Measurements from ENCODE around the gene IL20.

IL20 gene

GRCh38 chr1:206856674-206857464 is 8.6 kb upstream of the IL20 start:
- no peak overlapping the region for H4K8ac ChIP-seq (ENCODE audit: low read depth, low read length)
- H3K4ac ChIP-seq (ENCODE audit: low read length) = no peak overlapping the region
- H2BK120ac ChIP-seq (ENCODE audit: low read depth, low read length) = no peak overlapping the region
- H3K23ac ChIP-seq (ENCODE audit: low read depth, low read length, poor library complexity) = no peak overlapping the region
- H3K9me3 ChIP-seq (replicated peaks in 1 of 2; ENCODE audit: control insufficient read depth in 2 of 2, insufficient read depth in 1 of 2, low read depth in 1 of 2, low read length in 2 of 2) = no peaks in the 10 kb centered on the region
- H2AFZ ChIP-seq (ENCODE audit: low read length) = no peak overlapping the region
- H3K14ac ChIP-seq (ENCODE audit: low read length) = no peak overlapping the region
- no peak overlapping the region for H3K27ac ChIP-seq (replicated peaks; ENCODE audit: low read length)
- H3K79me1 ChIP-seq (ENCODE audit: low read depth, low read length) = no peaks in the 10 kb centered on the region
- H2BK5ac ChIP-seq (ENCODE audit: low read length) = no peak overlapping the region
- no peak overlapping the region for H2BK15ac ChIP-seq (ENCODE audit: low read length)
- H3K4me3 ChIP-seq (ENCODE audit: low read length in 2 of 2) = no peak overlapping the region
- no peak overlapping the region for H3K4me2 ChIP-seq (ENCODE audit: insufficient read depth, low read length, poor library complexity, severe bottlenecking)
- H3K27me3 ChIP-seq (ENCODE audit: control insufficient read depth in 3 of 3, insufficient read depth in 3 of 3, low read depth in 1 of 3, low read length in 3 of 3) = peaks cover 0 to 8% (median 0%) of the 10 kb centered on the region in 3 experiments
- no peak overlapping the region for H3K9ac ChIP-seq (ENCODE audit: low read depth, low read length, poor library complexity)
- no peaks in the 10 kb centered on the region for H3K4me1 ChIP-seq (ENCODE audit: control insufficient read depth in 2 of 2, insufficient read depth in 1 of 2, low read depth in 1 of 2, low read length in 2 of 2)
- no peaks in the 10 kb centered on the region for H3K36me3 ChIP-seq (replicated peaks in 1 of 2; ENCODE audit: control insufficient read depth in 2 of 2, insufficient read depth in 2 of 2, low read length in 2 of 2)
- H3K18ac ChIP-seq (ENCODE audit: low read length) = no peak overlapping the region
- H2BK12ac ChIP-seq (ENCODE audit: low read length) = no peak overlapping the region
- DNase-seq (ENCODE audit: low spot score) = no peak
- WGBS, 2 donors (ENCODE audit: extremely low coverage in 2 of 2, insufficient read length in 2 of 2, insufficient replicate concordance in 1 of 2) = no CpG with 5 or more reads among the region's 5 CpGs
- H2AK5ac ChIP-seq (ENCODE audit: low read depth, low read length) = no peak overlapping the region
- H4K91ac ChIP-seq (ENCODE audit: low read depth, low read length, poor library complexity) = no peak overlapping the region

DNA sequence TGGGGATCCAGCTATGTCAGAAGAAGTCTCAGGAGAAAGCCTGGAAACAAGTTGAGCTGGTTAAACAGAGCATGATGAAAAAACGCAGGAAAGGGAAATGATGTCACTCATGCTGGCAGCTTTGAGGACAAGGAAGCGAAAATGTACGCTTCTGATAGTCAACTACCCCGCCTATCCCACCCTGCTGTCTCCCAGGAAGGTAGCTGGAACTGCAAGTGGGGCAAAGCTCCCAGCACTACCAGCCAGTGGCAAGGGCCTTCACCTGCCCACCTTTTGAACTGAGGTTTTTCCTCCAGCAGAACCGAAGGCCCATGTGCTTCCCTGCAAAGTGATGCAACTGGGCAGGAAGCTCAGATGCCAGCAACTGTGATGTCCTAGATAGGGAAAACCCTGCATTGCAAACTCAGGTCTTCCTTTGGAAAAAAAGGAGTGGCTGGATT is 6.3 kb upstream of the IL20 start:
- H3K18ac ChIP-seq (ENCODE audit: low read length) = no peak overlapping the region
- no peaks in the 10 kb centered on the region for H3K36me3 ChIP-seq (replicated peaks in 1 of 2; ENCODE audit: control insufficient read depth in 2 of 2, insufficient read depth in 2 of 2, low read length in 2 of 2)
- H2BK5ac ChIP-seq (ENCODE audit: low read length) = no peak overlapping the region
- H4K91ac ChIP-seq (ENCODE audit: low read depth, low read length, poor library complexity) = no peak overlapping the region
- H2BK12ac ChIP-seq (ENCODE audit: low read length) = no peak overlapping the region
- no peaks in the 10 kb centered on the region for H3K79me1 ChIP-seq (ENCODE audit: low read depth, low read length)
- H2AK5ac ChIP-seq (ENCODE audit: low read depth, low read length) = peak overlapping the region; percentile 44
- H3K4me2 ChIP-seq (ENCODE audit: insufficient read depth, low read length, poor library complexity, severe bottlenecking) = no peak overlapping the region
- H3K27ac ChIP-seq (replicated peaks; ENCODE audit: low read length) = no peak overlapping the region
- H4K8ac ChIP-seq (ENCODE audit: low read depth, low read length) = no peak overlapping the region
- H3K23ac ChIP-seq (ENCODE audit: low read depth, low read length, poor library complexity) = no peak overlapping the region
- H3K27me3 ChIP-seq (ENCODE audit: control insufficient read depth in 3 of 3, insufficient read depth in 3 of 3, low read depth in 1 of 3, low read length in 3 of 3) = peaks cover 0 to 8% (median 0%) of the 10 kb centered on the region in 3 experiments
- H3K4me3 ChIP-seq (ENCODE audit: low read length in 2 of 2) = no peak overlapping the region
- H3K9ac ChIP-seq (ENCODE audit: low read depth, low read length, poor library complexity) = no peak overlapping the region
- H3K14ac ChIP-seq (ENCODE audit: low read length) = peak overlapping the region; percentile 76
- peak overlapping the region; percentile 19 for H2AFZ ChIP-seq (ENCODE audit: low read length)
- no peak overlapping the region for H2BK15ac ChIP-seq (ENCODE audit: low read length)
- no peak overlapping the region for H2BK120ac ChIP-seq (ENCODE audit: low read depth, low read length)
- no peak overlapping the region for H3K4ac ChIP-seq (ENCODE audit: low read length)
- no CpG with 5 or more reads among the region's 5 CpGs for WGBS, 2 donors (ENCODE audit: extremely low coverage in 2 of 2, insufficient read length in 2 of 2, insufficient replicate concordance in 1 of 2)
- no peak for DNase-seq (ENCODE audit: low spot score)
- no peaks in the 10 kb centered on the region for H3K4me1 ChIP-seq (ENCODE audit: control insufficient read depth in 2 of 2, insufficient read depth in 1 of 2, low read depth in 1 of 2, low read length in 2 of 2)
- H3K9me3 ChIP-seq (replicated peaks in 1 of 2; ENCODE audit: control insufficient read depth in 2 of 2, insufficient read depth in 1 of 2, low read depth in 1 of 2, low read length in 2 of 2) = no peaks in the 10 kb centered on the region

- Histone ChIP-seq H4K8ac (ENCODE audit: low read depth, low read length) (no peak overlapping the region), H3K9me3 (replicated peaks in 1 of 2; ENCODE audit: control insufficient read depth in 2 of 2, insufficient read depth in 1 of 2, low read depth in 1 of 2, low read length in 2 of 2) (no peaks in the 10 kb centered on the region), H2AK5ac (ENCODE audit: low read depth, low read length) (no peak overlapping the region), H2AFZ (ENCODE audit: low read length) (no peak overlapping the region), H2BK120ac (ENCODE audit: low read depth, low read length) (no peak overlapping the region), H3K27ac (replicated peaks; ENCODE audit: low read length) (no peak overlapping the region), H3K27me3 (ENCODE audit: control insufficient read depth in 3 of 3, insufficient read depth in 3 of 3, low read depth in 1 of 3, low read length in 3 of 3) (peaks cover 0 to 8% (median 0%) of the 10 kb centered on the region in 3 experiments), H2BK12ac (ENCODE audit: low read length) (no peak overlapping the region), H3K79me1 (ENCODE audit: low read depth, low read length) (no peaks in the 10 kb centered on the region), H4K91ac (ENCODE audit: low read depth, low read length, poor library complexity) (no peak overlapping the region), H3K4ac (ENCODE audit: low read length) (no peak overlapping the region), H2BK5ac (ENCODE audit: low read length) (no peak overlapping the region), H3K36me3 (replicated peaks in 1 of 2; ENCODE audit: control insufficient read depth in 2 of 2, insufficient read depth in 2 of 2, low read length in 2 of 2) (no peaks in the 10 kb centered on the region), H3K9ac (ENCODE audit: low read depth, low read length, poor library complexity) (no peak overlapping the region), H3K4me1 (ENCODE audit: control insufficient read depth in 2 of 2, insufficient read depth in 1 of 2, low read depth in 1 of 2, low read length in 2 of 2) (no peaks in the 10 kb centered on the region), H3K4me2 (ENCODE audit: insufficient read depth, low read length, poor library complexity, severe bottlenecking) (no peak overlapping the region), H3K18ac (ENCODE audit: low read length) (no peak overlapping the region), H3K14ac (ENCODE audit: low read length) (no peak overlapping the region), H2BK15ac (ENCODE audit: low read length) (no peak overlapping the region), H3K4me3 (ENCODE audit: low read length in 2 of 2) (no peak overlapping the region), H3K23ac (ENCODE audit: low read depth, low read length, poor library complexity) (no peak overlapping the region)
- DNase-seq (ENCODE audit: low spot score) = no peak
- no CpG with 5 or more reads among the region's 4 CpGs for WGBS, 2 donors (ENCODE audit: extremely low coverage in 2 of 2, insufficient read length in 2 of 2, insufficient replicate concordance in 1 of 2)
Observed at GRCh38 chr1:206860165-206860564, 5.3 kb upstream of the IL20 start.

- no CpG with 5 or more reads among the region's 1 CpG for WGBS, 2 donors (ENCODE audit: extremely low coverage in 2 of 2, insufficient read length in 2 of 2, insufficient replicate concordance in 1 of 2)
- H3K79me1 ChIP-seq (ENCODE audit: low read depth, low read length) = no peaks in the 10 kb centered on the region
- H3K9me3 ChIP-seq (replicated peaks in 1 of 2; ENCODE audit: control insufficient read depth in 2 of 2, insufficient read depth in 1 of 2, low read depth in 1 of 2, low read length in 2 of 2) = no peaks in the 10 kb centered on the region
- no peak overlapping the region for H4K91ac ChIP-seq (ENCODE audit: low read depth, low read length, poor library complexity)
- no peaks in the 10 kb centered on the region for H3K4me1 ChIP-seq (ENCODE audit: control insufficient read depth in 2 of 2, insufficient read depth in 1 of 2, low read depth in 1 of 2, low read length in 2 of 2)
- H3K18ac ChIP-seq (ENCODE audit: low read length) = no peak overlapping the region
- H2BK12ac ChIP-seq (ENCODE audit: low read length) = no peak overlapping the region
- H3K4me3 ChIP-seq (ENCODE audit: low read length in 2 of 2) = no peak overlapping the region
- H4K8ac ChIP-seq (ENCODE audit: low read depth, low read length) = no peak overlapping the region
- H3K23ac ChIP-seq (ENCODE audit: low read depth, low read length, poor library complexity) = no peak overlapping the region
- no peak for DNase-seq (ENCODE audit: low spot score)
- no peak overlapping the region for H2AK5ac ChIP-seq (ENCODE audit: low read depth, low read length)
- H2BK5ac ChIP-seq (ENCODE audit: low read length) = no peak overlapping the region
- H2BK15ac ChIP-seq (ENCODE audit: low read length) = no peak overlapping the region
- H3K4me2 ChIP-seq (ENCODE audit: insufficient read depth, low read length, poor library complexity, severe bottlenecking) = no peak overlapping the region
- no peak overlapping the region for H3K9ac ChIP-seq (ENCODE audit: low read depth, low read length, poor library complexity)
- no peak overlapping the region for H3K4ac ChIP-seq (ENCODE audit: low read length)
- H2BK120ac ChIP-seq (ENCODE audit: low read depth, low read length) = no peak overlapping the region
- H2AFZ ChIP-seq (ENCODE audit: low read length) = no peak overlapping the region
- H3K27me3 ChIP-seq (ENCODE audit: control insufficient read depth in 3 of 3, insufficient read depth in 3 of 3, low read depth in 1 of 3, low read length in 3 of 3) = peaks cover 0 to 8% (median 0%) of the 10 kb centered on the region in 3 experiments
- H3K14ac ChIP-seq (ENCODE audit: low read length) = no peak overlapping the region
- H3K27ac ChIP-seq (replicated peaks; ENCODE audit: low read length) = no peak overlapping the region
- H3K36me3 ChIP-seq (replicated peaks in 1 of 2; ENCODE audit: control insufficient read depth in 2 of 2, insufficient read depth in 2 of 2, low read length in 2 of 2) = no peaks in the 10 kb centered on the region
Observed at GRCh38 chr1:206863266-206863665, 2.2 kb upstream of the IL20 start.
